ENCODE data around the gene SLC15A4.
"Not testable (repeated sequence)": the region's sequence is repeated elsewhere in the genome, so short reads cannot be mapped to it uniquely, and the experiment has no call there.

Gene SLC15A4

GRCh38 chr12:128848371-128848770 lies 24.6 kb upstream of the SLC15A4 start:
- no peak overlapping the region for H3K4me3 ChIP-seq (ENCODE audit: low read length)
- H3K4me2 ChIP-seq (ENCODE audit: low read depth, low read length): no peak overlapping the region
- H3K9me3 ChIP-seq (replicated peaks; ENCODE audit: insufficient read depth, low read length): no peaks in the 10 kb centered on the region
- H3K27me3 ChIP-seq (replicated peaks; ENCODE audit: insufficient read depth, low read length): no peaks in the 10 kb centered on the region
- TF ChIP-seq EZH2phosphoT487 (IDR thresholded peaks at IDR 0.05; ENCODE audit: low read length): no peak
- TF ChIP-seq CTCF (IDR thresholded peaks at IDR 0.05; ENCODE audit: low read length): no peak
- TF ChIP-seq EZH2 (optimal IDR thresholded peaks at IDR 0.05; ENCODE audit: low read depth, low read length): no peak
- H4K20me1 ChIP-seq (ENCODE audit: insufficient read depth, low read length): no peaks in the 10 kb centered on the region
- DNase-seq: no peak
- no peaks in the 10 kb centered on the region for H3K9me2 ChIP-seq (replicated peaks; ENCODE audit: insufficient read depth, low read length)
- H3K9ac ChIP-seq (ENCODE audit: low read length): no peak overlapping the region
- H3K4me1 ChIP-seq (ENCODE audit: low read length): no peaks in the 10 kb centered on the region
- no peaks in the 10 kb centered on the region for H3F3A ChIP-seq (ENCODE audit: insufficient read depth, low read length)
- H3K27ac ChIP-seq (ENCODE audit: low read length): no peak overlapping the region
- H3K36me3 ChIP-seq (replicated peaks; ENCODE audit: insufficient read depth, low read length): no peaks in the 10 kb centered on the region
- H2AFZ ChIP-seq (ENCODE audit: low read length): no peak overlapping the region
- H3K79me2 ChIP-seq (ENCODE audit: low read length): no peaks in the 10 kb centered on the region

DNA sequence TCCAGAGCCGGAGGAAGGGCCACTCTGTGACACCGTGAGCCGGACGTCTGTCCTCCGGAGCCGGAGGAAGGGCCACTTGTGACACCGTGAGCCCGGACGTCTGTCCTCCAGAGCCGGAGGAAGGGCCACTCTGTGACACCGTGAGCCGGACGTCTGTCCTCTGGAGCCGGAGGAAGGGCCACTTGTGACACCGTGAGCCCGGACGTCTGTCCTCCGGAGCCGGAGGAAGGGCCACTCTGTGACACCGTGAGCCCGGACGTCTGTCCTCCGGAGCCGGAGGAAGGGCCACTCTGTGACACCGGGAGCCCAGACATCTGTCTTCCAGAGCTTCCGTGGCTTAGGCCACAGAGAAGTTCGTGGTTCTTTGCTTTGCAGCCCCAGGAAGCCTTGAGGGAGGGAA lies 22.9 kb upstream of the SLC15A4 start:
- not testable (repeated sequence) for DNase-seq; H3K9ac ChIP-seq (ENCODE audit: low read length); H3K27ac ChIP-seq (ENCODE audit: low read length); H3K27me3 ChIP-seq (replicated peaks; ENCODE audit: insufficient read depth, low read length); H3K9me2 ChIP-seq (replicated peaks; ENCODE audit: insufficient read depth, low read length); H3K4me2 ChIP-seq (ENCODE audit: low read depth, low read length); H3K4me3 ChIP-seq (ENCODE audit: low read length); H3K4me1 ChIP-seq (ENCODE audit: low read length); H3K9me3 ChIP-seq (replicated peaks; ENCODE audit: insufficient read depth, low read length); H3F3A ChIP-seq (ENCODE audit: insufficient read depth, low read length); H2AFZ ChIP-seq (ENCODE audit: low read length); H4K20me1 ChIP-seq (ENCODE audit: insufficient read depth, low read length); H3K79me2 ChIP-seq (ENCODE audit: low read length); H3K36me3 ChIP-seq (replicated peaks; ENCODE audit: insufficient read depth, low read length)

DNA sequence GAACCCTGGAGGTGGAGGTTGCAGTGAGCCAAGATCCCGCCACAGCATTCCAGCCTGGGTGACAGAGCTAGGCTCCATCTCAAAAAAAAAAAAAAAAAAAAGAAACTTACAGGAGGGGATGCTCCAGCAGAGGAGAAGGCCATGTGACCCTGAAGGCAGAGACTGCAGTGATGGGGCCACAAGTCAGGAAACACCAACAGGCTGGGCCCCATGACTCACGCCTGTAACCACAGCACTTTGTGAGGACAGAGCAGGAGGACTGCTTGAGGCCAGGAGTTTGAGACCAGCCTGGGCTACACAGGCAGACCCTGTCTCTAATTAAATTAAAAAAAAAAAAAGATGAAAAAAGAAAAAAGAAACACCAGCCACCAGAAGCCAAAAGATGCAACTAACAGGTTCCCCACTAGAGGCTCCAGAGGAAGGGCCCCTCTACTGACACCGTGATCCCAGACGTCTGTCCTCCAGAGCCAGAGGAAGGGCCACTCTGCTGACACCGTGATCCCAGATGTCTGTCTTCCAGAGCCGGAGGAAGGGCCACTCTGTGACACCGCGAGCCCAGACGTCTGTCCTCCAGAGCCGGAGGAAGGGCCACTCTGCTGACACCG lies 20.4 kb upstream of the SLC15A4 start:
- Histone ChIP-seq H2AFZ (ENCODE audit: low read length) (no peak overlapping the region), H4K20me1 (ENCODE audit: insufficient read depth, low read length) (no peaks in the 10 kb centered on the region), H3K9me2 (replicated peaks; ENCODE audit: insufficient read depth, low read length) (no peaks in the 10 kb centered on the region), H3K27ac (ENCODE audit: low read length) (no peak overlapping the region), H3K36me3 (replicated peaks; ENCODE audit: insufficient read depth, low read length) (no peaks in the 10 kb centered on the region), H3F3A (ENCODE audit: insufficient read depth, low read length) (no peaks in the 10 kb centered on the region), H3K9me3 (replicated peaks; ENCODE audit: insufficient read depth, low read length) (no peaks in the 10 kb centered on the region), H3K4me1 (ENCODE audit: low read length) (0 out of 2 replicates have a peak, but pooled peaks cover 5% of the 10 kb centered on the region), H3K4me3 (ENCODE audit: low read length) (no peak overlapping the region), H3K27me3 (replicated peaks; ENCODE audit: insufficient read depth, low read length) (no peaks in the 10 kb centered on the region), H3K79me2 (ENCODE audit: low read length) (no peaks in the 10 kb centered on the region), H3K9ac (ENCODE audit: low read length) (no peak overlapping the region), H3K4me2 (ENCODE audit: low read depth, low read length) (no peak overlapping the region)
- TF ChIP-seq CTCF (IDR thresholded peaks at IDR 0.05; ENCODE audit: low read length) (no peak), EZH2 (optimal IDR thresholded peaks at IDR 0.05; ENCODE audit: low read depth, low read length) (no peak), EZH2phosphoT487 (IDR thresholded peaks at IDR 0.05; ENCODE audit: low read length) (no peak)
- DNase-seq: no peak

DNA sequence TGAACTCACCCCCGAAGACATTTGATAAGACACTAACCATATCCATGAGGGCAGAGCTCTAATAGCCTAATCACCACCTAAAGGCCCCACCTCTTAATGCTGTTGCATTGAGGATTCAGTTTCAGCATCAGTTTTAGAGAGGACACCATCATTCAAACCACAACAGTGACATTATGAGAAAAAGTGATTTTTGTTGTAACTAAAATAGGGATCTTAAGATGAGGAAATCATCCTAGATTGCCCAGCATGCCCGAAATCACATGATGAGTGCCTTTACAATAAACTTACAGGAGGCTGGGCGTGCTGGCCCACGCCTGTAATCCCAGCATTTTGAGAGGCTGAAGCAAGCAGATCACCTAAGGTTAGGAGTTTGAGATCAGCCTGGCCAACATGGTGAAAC lies 19.8 kb upstream of the SLC15A4 start:
- H4K20me1 ChIP-seq (ENCODE audit: insufficient read depth, low read length): no peaks in the 10 kb centered on the region
- no peaks in the 10 kb centered on the region for H3K9me2 ChIP-seq (replicated peaks; ENCODE audit: insufficient read depth, low read length)
- TF ChIP-seq EZH2phosphoT487 (IDR thresholded peaks at IDR 0.05; ENCODE audit: low read length) (no peak), CTCF (IDR thresholded peaks at IDR 0.05; ENCODE audit: low read length) (no peak), EZH2 (optimal IDR thresholded peaks at IDR 0.05; ENCODE audit: low read depth, low read length) (no peak)
- no peak overlapping the region for H3K27ac ChIP-seq (ENCODE audit: low read length)
- H2AFZ ChIP-seq (ENCODE audit: low read length): no peak overlapping the region
- H3K9ac ChIP-seq (ENCODE audit: low read length): no peak overlapping the region
- no peak overlapping the region for H3K4me3 ChIP-seq (ENCODE audit: low read length)
- H3F3A ChIP-seq (ENCODE audit: insufficient read depth, low read length): no peaks in the 10 kb centered on the region
- H3K79me2 ChIP-seq (ENCODE audit: low read length): no peaks in the 10 kb centered on the region
- H3K4me1 ChIP-seq (ENCODE audit: low read length): 0 out of 2 replicates have a peak, but pooled peaks cover 5% of the 10 kb centered on the region
- H3K27me3 ChIP-seq (replicated peaks; ENCODE audit: insufficient read depth, low read length): no peaks in the 10 kb centered on the region
- no peak overlapping the region for H3K4me2 ChIP-seq (ENCODE audit: low read depth, low read length)
- H3K9me3 ChIP-seq (replicated peaks; ENCODE audit: insufficient read depth, low read length): no peaks in the 10 kb centered on the region
- no peaks in the 10 kb centered on the region for H3K36me3 ChIP-seq (replicated peaks; ENCODE audit: insufficient read depth, low read length)
- no peak for DNase-seq
